Stimulated activated CD8-positive, alpha-beta memory T cell treated with anti-CD3 and anti-CD28 coated beads, Interleukin-15, amount 100 ng/mL, for 24 hours (primary cell): ENCODE results near the gene OSBPL10.

ENCODE experiments used
- DNase-seq: peaks from one replicate; pipeline ENCODE4 v3.0.0-alpha.2; 2020; ENCODE audit warnings: low read depth

OSBPL10 gene

DNA sequence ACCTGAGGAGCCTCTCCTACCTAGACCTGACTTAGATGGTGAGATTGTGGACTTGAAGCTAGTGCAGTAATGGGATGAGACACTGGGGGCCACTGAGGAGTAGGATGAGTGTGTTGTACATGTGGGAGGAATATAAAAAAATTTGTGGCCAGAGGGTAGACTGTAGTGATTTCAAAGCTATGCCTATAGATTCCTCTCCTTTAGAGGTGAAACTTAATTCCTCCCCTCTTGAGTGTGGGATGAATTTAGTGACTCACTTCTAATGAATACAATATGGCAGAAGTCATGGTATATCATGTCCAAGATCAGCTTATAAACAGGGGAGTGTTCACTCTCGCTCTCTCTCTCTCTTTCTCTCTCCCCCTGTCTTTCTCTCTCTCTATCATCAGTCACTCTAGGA is 7.2 kb upstream of the OSBPL10 start:
- no peak for DNase-seq

DNA sequence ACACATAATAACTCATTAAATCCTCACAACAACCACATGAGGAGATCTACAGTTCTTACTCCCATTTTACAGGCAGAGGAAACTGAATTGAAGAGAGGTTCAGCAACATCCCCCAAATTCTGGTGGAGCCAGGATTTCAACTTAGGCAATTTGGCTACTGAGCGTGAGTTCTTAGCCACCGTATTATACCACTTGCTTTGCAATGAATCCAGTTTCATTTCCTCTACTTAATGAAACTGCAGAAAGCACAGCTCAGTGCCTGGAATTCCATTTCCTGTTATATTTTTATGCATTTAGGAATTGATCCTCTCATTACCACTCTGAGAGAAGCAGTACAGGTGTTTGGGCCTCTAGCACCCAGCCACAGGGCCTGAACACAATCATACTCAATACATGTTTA is 4.8 kb upstream of the OSBPL10 start:
- no peak for DNase-seq

DNA sequence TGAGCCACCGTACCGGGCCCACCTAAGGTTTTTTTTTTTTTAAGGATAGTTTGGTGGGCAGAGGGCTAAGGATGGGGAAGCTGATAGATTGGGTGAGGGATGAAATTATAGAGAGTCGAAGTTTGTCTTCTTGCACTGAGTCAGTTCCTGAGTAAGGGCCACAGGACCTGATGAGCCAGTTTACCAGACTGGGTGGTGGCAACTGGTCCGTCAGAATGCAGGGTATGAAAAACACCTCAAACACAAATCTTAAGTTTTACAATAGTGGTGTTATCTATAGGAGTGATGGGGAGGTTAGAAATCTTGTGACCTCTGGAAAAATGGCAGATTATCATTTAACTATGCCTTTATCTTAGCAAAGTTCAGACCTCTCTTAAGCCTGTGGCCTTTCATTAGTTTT is 3.3 kb upstream of the OSBPL10 start:
- no peak for DNase-seq

DNA sequence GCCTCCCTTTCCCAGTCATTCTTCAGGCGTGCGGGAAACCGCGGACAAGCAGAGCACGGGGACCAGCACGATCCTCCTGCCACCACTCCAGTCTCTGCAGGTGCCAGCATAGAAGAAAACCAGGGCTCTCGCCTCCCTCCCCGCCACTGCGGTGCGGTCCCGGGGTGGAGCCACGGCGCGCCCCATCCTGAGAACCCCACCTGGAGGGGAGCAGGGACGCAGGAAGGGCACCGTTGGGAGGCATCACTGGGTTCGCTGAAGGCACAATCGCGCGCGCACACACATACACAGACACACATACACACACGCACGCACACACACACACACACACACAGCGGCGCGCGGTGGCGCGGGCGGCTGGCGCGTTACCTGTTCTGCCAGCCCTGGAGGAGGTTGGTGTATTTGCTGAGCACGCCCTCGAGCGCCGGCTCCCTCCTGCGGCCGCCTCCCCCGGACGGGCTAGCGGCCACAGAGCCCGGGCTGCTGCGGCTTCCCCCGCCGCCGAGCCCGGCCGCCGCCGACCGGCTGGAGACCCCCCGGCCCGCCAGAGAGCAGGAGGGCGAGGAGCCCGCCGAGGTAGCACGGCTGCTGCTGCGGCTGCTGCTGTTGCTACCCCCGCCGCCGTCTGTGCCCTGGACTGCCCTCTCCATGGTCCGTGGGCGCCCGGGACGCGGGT is 394 bp downstream of the OSBPL10 start:
- no peak for DNase-seq

DNA sequence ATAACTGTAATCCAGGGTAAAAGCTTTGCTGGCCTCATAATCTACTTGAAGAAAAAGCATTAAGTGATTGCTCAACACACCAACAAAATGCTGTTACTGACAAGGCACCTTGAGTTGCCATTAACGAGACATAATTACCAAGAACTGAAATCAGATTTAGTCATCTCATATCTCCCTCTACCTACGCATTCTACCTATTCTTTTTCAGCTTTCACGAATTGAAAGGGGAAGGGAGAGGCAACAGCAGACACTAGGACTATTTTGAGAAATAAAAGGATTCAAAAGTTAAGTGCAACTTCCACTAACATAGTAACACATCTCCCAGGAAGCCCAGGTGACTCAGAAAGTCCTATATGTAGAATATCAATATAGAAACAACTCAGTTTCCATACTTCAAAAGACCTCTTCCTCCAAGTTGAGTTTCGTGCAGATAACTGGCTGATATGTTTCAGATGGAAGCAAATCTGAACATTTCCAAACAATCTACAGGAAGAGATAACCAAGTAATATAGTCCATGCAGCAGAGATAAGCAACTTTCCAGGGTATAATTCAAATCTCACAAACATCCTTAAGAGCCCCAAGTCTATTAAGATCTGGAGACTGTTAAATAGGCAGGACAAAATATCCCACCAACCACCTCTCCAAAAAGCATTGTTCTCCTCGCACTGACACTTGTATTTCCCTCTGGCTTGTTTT is 1.9 kb downstream of the OSBPL10 start:
- DNase-seq: no peak

DNA sequence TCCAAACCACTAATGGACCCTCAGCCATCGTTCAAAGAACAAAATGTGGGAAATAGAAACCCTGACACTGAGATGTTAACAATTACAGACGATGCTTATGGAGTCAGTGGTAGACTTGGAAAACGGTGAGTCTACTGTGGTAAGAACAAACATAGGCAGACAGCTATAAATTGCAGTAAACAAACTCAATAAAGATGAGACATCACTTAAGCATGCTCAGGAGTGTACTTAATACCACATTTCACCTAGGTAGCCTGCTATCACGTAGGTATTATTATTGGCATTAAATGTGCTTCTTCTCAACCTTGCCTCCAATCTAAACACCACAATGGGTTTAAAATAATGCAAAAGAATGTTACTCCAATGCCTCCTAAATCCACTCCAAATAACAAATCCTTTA is 2.5 kb downstream of the OSBPL10 start:
- DNase-seq: no peak

DNA sequence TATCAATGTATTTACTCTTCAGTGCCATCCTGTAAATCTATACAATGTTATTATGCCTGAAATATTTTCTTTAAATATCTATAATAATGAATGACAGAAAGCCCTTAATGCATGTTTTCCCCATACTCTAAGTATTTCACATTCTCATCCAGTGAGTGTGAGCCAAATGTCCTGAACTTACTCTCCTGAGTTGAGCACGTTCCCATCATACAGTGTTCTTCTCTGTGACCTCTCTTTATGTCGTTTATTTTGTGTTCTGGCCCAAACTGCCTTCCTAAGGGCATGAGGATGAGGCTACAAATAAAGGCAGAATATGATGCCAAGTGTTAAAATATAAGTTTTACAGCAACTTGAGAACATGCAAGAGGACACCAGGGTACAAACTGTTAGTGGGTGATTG is 3.3 kb downstream of the OSBPL10 start:
- DNase-seq: no peak

DNA sequence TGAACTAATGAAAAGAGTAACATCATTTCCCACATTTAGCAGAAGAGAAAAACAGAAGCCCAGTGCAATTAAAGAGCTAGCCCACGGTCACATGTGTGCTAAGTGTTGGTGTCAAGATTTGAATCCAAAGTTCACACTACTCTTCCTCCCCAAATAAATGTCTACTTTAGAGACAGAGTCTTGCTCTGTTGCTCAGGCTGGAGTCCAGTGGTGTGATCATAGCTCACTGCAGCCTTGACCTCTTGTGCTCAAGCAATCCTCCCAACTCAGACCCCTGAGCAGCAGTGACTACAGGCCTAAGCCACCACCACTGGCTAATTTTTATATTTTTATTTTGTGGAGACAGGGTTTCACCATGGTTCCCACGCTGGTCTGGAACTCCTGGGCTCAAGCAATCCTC is 4.8 kb downstream of the OSBPL10 start:
- no peak for DNase-seq

DNA sequence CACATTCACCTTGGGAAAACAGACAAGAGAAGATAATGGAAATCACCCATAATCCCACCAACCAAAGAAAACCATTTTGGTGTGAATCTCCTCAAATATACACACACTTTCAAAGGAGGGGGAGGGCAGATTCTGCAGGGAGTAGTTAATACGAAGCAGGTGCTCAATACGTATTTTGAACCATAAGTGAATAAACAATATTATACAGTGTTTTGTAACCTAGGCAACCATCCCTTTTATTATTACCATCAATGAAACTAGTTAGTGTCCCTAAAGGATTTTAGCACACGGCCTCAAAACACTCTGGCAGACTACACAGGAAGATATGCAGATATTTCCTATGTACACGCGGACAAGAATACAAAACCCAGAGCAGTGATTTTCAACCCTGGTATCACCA is 6.1 kb downstream of the OSBPL10 start:
- DNase-seq: no peak

DNA sequence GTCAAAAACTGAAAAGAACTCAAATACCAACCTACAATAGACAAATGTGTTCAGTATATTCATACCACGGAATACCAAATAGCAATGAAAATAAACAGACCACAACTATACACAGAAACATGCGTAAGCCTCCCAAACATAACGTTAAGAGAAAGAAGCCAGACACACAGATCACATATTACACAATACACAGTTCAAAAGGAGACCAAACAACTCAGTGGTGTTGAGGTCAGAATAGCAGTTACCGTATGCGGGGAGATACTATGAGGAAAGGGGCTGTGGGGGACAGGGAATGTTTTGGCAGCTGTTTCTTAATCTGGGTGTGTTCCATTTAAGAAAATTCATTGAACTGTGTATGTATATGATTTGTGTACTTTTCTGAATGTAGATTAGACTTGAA is 6.6 kb downstream of the OSBPL10 start:
- DNase-seq: no peak

DNA sequence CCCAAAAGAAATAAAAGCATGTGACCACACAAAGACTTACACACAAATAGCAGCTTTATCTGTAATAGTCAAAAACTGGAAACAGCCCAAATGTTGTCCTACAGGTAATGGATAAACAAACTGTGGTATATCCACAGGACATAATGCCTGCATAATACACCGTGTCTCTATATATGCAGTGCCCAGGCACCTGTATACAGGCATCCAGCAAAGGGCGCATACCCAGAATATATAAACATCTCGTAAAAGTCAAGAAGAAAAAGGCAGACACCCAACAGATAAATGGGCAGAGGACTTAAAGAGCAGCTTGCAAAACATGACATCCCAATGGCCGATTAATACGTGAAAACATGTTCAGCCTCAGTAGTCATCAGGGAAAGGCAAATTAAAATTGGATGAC is 7.2 kb downstream of the OSBPL10 start:
- no peak for DNase-seq

DNA sequence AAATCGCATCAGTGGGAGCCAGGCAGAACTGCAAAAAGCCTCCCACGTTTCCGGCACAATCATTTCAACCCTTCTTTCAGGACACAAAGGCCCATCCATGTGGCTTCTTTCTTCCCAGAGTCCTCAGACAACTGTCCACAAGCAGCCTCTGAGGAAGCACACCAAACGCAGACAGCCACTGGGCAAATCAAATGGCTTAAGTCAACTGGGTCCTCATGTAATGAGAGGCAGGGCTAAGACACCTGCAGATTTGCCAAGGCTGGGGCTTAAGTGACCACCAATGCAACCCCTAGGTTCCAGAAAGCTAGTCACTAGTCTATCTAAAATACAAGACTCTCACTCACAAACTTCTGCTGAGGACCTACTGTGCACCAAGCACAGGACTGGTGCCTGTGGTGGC is 8.0 kb downstream of the OSBPL10 start:
- no peak for DNase-seq

DNA sequence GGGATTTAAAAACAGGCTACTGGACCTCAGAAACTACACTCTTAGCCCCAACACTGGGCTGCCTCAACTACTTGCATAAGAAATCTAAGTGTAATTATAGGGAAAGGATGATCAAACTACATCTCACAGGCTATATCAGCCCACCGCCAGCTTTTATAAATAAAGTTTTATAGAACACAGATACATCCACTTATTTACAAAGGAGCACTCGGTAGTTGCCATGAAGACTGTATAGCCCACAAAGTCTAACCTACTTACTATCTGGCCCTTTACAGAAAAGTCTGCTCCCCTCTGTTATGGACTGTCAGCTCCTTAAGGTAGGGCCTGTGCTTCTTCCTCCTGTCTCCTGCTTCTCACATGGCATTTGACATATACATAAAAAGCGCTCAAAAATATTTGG is 9.5 kb downstream of the OSBPL10 start:
- DNase-seq: no peak

DNA sequence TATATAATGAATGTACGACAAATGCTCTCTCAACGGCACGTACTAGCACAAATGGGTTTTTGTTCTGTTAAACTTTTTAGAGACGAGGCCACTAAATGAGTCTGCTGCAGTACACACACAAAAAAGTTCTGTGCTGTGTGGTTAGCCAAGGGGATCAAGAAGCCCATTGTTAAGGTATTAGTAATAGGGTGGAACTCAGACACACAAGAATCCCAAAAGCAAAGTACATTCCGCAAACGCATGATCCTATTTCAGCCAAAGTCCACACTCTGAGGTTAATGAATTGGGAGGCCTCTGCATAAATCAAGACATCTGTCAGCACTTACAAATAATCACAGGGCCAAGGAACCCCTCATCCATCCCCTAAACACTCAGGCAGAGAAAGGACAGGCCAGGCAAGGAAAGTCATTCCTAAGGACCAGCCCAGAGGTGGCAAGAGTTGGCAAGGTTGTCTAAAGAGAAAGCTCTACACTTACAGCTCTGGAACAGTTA is 12.1 kb downstream of the OSBPL10 start:
- no peak for DNase-seq

DNA sequence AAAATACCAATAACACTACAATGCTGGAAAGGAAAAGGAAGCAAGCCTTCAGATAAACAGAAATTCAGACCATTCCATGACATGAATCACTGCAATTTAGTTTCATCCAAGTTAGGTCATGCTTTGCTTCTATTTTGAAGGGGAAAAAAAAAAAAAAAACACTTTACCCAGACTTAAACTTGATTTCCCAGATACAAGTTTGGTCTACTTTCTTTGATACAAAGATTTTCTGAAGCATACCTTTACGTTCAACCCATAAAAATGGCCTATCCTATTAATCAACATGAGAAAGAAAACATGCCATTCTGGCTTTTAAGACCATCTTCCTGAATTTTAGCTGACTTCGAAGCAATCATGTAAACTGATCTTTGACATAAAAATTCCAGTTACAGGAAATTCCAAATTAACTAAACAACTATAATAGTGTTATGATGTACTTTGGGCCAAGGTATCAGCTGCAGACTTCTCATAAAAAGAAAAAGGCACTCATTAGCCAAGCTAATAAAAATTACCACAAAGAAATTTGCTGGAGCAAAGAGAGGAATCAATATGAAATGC is 12.6 kb downstream of the OSBPL10 start:
- DNase-seq: no peak

DNA sequence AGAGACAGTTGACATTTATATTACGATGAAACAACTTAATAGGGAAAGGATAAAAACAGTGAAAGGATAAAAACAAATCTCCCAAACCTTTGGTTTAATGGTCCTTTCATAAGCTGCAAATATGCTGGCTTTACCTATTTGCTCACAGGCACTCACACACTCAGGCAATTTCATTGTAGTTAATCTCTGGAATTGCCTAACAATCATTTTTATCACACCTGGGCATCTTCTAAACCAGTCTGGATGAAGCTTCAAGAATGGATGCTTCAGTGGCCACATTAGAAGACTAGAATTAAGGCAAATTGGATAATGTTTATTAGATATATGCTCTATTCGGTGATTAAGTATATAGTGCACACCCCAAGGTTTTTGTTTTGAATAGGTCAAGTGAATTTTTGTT is 13.5 kb downstream of the OSBPL10 start:
- no peak for DNase-seq

DNA sequence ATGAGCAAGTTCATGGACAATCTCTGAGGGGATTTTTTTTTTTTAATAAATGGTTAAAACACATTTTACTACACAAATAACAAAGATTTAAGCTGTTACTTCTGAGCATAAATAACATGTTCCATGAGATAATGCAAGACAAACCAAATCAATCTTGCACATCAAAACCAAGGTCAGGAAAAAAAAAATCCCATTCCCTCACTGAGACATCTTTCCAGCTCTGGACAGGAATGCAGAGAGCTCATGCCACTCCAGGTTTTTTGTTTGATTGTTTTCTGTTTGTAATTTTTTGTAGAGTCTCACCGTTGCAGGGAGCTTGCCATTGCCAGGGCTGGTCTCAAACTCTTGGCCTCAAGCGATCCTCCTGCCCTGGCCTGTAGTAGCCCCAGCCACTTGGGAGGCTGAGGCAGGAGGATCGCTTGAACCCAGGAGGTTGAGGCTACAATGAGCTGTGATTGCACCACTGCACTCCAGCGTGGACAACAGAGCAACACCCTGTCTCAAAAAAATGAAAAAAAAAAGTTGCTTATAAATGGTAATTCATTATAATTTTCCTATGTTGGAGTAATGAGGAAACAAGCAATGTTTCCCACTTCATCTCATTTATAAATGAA is 14.0 kb downstream of the OSBPL10 start:
- no peak for DNase-seq

DNA sequence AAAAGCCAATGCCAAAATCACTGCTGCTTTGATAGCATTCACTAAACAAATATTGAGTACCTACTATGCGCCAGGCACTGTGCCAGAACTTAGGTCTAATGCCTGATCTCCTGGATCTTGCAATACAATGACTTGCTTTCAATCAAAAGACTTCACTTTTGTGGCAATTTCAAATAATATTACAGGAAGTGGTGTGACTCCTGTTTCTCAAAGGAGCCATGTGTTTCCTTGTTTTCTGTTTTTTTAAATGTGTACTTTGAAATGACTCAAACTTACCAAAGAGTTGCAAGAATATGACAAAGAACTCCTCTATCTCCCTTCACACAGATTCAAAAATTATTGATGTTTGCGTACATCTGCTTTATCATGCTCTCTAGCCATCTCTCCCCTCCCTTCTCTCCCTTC is 18.3 kb downstream of the OSBPL10 start:
- DNase-seq: no peak

DNA sequence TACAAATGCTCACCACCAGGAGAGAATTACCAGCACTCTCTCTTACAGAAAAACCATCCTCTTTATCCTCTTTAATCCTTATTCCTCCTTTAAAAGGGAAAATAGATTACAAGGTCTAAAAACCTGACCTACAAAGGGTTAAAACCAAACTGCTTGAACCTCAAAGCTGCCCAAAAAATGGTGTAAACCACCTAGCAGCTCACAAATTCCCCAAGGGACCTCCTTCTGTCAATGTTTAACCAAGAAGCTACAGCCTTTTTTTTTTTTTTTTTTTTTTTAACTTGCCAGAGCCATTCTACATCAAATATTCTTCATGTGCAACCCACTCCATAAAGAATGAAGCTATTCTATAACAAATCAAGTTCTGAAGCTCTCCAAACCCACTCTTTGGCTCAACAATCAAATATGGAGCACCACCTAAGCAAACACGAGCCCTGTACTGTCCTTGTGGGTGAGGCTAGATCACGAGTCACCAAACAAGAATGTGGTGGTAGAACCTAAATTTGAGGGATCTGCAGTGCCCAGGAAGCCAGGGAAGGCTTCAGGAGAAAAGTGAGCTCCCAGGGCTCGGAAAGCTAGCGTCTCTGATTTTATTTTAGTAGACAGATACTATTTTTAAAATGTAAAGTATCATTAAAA is 20.1 kb downstream of the OSBPL10 start:
- DNase-seq: no peak

DNA sequence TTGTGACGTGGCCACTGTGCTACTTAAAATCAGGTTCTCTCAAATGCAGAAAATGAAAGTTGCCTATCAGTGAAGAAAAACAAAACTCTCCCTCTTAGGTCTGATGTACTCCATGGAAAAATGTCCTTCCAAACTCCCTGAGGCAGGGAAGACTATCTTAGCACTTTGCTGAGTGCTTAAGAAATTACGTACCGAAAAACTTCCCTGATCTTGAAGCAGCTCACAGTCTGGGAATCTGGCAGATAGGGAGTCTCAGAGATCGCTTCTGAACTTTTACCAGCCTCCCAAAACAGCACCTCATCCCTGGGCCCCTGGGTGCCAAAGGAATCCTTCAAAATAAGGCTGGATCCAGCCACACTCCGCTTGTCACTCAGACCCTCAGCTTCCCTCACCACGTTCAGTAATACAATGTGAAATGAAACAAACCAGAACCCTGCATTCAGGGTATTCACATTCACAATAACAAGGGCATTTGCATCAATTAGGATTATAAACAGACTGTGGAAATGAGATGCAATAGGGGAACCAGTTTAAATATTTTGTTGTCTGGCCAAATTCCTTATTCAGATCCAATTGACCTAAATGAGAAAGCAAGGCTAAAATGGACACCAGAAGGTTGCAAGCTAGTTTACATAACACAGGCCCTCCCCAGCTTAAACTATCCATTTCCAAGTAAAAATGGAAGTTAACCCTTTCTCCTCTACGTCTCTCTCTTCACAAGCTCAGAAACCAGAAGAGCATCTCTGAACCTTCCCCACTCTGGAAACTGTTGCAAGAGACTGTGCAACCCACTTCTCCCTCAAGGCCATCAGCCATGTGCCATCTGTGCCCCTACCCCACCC is 20.9 kb downstream of the OSBPL10 start:
- no peak for DNase-seq

DNA sequence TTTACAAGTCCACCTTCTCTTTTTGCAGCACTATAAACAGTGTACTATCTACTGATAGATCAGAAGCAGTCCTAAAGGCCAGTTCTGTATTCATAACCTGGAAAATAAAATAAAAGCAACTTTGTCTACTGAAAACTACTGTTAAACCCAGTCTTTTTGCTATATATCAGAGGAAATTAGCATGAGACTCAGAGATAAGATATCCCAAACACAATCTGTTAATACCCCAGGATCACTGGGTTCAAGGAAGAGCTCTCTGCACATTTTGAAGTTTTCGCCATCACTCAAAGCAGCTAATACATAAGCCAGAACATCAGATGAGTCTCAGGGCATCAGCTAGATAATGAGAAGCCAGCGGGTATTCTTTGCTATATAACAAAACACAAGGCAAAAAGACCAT is 21.8 kb downstream of the OSBPL10 start:
- DNase-seq: no peak

DNA sequence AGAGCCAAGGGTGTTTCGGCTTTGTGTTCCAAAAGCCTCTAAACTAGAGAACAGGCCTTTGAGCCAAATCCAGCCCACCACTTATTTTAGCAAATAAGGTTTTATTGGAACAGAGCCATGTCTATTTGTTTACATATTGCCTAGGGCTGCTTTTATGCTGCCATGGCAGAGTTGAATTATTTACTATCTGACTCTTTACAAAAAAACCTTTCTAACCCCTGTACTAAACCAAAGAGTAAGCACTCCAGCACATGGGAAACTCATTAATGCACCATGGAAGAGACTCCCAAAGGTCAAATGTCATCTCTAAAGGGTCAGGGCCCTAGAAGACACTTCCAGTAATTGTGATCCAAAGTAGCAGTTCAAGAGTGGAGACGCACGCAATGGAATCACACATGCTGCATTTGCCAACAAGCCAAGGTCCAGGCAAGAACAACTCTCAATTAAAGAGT is 22.3 kb downstream of the OSBPL10 start:
- DNase-seq: no peak
